ENCODE data around the gene GNG8.

Gene GNG8

DNA sequence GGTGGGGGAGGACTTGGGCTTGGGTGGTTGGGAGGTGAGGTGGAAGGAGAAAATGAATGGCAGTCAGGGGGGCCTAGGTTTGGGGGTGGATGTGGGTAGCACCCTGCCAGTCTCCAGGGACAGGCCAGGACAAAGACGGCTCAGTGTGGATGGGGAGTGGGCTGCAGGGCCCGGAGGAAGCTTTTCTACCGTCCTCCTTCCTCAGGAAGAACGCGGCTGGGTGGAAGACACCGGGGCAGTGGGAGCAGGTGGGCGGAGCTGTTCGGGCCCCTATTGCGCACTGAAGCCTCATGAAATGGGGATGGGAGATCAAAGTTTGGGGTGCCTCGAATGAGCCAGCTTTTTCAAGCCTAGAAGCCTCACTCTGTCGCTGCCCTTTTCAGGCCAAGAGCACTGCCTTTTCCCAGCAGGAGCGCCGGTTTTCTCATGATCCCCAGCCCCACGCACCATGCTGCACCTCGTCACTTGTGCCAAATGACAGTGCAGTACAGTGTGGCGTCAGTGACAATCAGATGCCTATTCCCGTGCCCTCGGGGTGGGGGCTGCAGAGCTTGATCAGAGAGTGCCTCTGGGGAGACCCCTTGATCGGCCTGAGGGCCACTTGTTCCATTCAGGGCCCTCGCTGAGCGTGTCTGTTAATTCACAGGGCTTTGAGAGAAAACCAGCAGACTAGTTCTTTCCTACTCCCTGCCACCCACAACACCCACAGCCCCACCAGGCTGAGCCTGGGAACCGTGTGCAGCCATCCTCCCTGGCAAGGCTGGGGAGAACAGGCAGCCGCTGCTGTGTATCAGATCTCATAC, 33.4 kb downstream of the GNG8 start:
- no peak for DNase-seq (ENCODE audit: low read depth)

DNA sequence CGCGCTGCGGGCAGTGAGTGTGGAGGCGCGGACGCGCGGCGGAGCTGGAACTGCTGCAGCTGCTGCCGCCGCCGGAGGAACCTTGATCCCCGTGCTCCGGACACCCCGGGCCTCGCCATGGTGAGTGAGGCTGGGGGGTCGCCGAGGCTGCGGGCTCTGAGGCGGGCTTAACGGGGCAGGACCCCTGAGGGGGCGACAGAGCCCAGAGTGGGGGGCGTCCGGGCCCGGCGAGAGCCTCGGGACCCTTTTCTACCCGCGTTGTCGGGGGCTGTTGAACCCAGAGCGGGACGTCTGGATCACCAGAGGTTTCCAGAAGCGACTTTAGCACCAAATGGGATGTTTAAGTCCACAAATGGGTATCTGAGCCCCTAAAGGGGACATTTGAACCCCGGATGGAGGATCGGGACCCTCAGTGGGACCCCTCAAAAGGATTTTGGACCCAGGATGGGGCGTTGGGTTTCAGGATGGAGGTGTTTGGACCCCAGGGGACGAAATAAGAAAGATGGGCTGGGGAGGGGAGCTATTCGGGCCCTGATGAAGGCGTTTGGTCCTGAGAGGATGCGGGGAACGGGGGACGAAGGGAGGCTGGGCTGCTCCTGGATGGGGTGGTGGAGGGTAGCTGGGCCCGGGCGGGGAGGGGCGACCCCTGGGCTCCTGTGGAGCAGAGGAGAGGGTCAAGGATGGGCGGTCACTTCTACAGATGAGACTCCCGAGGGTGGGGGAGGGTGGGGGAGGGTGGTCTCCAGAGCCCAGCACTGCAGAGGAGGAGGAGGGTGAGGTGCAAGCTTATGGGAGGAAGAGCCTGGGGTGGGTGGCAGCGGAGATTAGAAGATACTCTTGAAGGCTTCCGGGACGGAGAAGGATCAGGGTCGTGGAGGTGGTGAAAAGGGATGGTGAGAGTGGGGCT, 34.4 kb downstream of the GNG8 start, which contains the start of gene CALM3:
TSS of gene CALM3 (plus strand) at position 13 of the 907 bp plus-strand sequence. CDS start at position 118, 105 bp downstream.
- no peak for DNase-seq (ENCODE audit: low read depth)

DNA sequence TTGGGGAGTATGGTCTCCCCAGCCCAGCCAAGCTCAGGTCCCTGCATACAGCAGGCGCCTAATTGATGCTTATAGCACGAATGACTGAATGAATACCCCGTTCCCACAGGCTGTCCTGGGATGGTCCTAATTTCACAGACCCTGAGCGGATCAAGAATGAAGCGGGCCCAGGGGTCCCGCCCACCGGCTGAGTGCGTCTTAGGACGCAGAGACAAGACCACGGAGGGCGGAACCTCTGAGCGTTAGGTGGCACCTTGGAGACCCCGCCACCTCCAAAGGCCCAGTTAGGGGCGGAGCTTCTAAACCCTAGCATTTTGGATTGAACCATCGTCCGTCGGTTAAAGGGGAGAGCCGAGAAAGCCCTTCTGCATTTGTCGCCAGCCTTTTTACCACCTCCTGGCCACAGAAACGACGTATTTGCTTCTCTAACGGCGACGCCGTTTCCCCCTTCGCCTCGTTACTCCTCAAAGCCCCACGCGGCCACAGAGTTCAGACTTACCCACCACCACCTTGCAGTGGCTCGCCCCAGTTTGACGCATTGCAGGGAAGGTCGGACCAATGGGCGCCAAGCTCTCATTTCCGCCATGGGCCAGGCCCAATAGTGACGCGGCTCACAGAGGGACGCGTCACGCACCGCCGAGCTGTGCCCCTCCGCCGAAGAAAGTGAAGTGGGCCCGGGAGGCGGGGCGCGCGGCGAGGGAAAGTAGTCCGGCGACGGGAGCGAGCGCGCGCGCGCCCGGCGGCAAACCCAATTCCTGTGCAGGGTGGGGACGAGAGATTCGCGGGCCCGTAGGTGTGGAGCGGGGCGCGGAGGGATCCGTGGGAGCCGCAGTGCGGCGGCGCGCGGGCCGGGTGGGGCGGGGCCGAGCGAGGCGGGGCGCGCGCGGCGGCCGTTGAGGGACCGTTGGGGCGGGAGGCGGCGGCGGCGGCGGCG, 35.4 kb downstream of the GNG8 start:
- DNase-seq (ENCODE audit: low read depth): peak; percentile 99

DNA sequence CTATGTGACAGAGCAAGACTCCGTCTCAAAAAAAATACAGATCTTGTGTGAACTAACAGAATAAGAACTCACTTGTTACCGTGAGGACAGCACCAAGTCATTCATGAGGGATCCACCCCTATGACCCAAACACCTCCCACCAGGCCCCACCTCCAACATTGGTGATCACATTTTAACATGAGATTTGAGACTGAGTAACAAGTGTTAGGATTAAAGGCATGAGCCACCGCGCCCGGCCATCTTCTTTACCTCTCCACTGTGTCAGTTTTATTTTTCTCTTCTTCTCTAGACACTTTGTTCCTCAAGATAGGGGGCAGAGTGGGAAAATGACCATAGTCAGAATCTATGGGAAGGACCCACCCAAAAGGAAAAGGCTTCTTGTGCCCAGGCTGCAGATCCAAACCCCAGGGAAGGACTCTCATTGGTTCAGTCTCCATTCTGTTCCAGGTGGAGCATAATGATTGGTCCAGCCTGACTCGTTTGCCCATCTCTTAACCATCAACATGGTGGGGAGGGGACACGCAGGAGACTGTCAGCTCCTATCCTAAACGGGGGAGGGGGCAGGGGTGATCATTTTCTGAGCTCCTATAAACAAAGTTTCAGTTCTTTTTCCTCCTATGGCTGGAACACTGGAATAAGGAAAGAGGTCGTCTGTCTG, 36.2 kb downstream of the GNG8 start:
- DNase-seq (ENCODE audit: low read depth): no peak

DNA sequence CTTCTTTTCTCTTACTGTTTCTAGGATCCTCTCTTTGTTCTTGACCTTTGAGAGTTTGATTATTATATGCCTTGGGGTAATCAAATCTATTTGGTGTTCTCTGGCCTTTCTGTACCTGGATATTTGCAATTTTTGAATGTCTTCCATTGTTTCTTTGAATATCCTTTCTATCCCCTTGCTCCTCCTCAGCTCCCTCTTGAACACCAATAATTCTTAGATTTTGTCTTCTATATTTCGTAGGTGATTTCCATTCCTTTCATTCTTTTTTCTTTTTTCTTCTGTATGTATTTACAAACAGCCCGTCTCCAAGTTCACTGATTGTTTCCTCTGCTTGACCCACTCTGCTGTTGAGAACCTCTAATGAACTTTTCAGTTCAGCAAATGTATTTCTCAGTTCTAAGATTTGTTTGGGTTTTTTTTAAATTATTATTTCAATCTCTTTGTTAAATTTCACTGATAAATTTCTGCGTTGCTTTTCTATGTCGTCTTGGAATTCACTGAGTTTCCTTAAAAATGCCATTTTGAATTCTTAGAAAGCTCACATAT, 37.6 kb downstream of the GNG8 start:
- no peak for DNase-seq (ENCODE audit: low read depth)

DNA sequence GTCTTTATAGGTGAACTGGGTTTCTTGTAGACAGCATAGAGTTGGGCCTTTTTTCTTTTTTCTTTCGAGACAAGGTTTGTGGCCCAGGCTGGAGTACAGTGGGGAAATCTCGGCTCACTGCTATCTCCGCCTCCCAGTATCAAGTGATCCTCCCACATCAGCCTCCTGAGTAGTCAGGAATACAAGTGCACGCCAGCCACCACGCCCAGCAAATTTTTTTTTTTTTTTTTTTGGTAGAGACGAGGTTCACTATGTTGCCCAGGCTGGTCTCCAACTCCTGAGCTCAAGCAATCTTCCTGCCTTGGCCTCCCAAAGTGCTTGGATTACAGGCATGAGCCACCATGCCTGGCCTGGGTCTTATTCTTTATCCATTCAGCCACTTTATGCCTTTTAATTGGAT, 40.0 kb downstream of the GNG8 start:
- DNase-seq (ENCODE audit: low read depth): no peak

DNA sequence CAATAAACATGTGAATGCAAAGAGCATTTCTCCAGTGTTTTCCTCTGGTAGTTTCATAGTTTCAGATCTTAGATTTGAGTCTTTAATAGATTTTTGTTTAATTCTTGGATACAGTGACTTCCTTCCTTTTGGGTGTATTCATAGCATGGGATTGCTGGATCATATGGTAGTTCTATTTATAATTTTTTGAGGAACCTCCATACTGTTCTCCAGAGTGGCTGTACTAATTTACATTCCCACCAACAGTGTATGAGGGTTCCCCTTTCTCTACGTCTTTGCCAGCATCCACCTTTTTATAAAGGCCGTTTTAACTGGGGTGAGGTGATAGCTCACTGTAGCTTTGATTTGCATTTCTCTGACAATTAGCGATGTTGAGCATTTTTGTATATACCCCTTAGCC, 44.1 kb downstream of the GNG8 start:
- DNase-seq (ENCODE audit: low read depth): no peak

DNA sequence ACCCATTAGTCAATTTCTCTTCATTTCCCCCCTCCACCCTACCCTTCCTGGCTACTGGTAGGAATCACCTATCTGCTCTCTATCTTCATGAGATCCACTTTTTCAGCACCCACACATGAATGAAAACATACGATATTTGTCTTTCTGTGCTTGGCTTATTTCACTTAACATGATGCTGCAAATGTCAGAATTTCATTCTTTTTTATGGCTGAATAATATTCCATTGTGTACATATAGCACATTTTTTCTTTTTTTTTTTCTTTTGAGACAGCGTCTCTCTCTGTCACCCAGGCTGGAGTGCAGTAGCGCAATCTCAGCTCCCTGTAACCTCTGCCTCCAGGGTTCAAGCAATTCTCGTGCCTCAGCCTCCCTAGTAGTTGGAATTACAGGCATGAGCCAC, 44.7 kb downstream of the GNG8 start:
- DNase-seq (ENCODE audit: low read depth): no peak

DNA sequence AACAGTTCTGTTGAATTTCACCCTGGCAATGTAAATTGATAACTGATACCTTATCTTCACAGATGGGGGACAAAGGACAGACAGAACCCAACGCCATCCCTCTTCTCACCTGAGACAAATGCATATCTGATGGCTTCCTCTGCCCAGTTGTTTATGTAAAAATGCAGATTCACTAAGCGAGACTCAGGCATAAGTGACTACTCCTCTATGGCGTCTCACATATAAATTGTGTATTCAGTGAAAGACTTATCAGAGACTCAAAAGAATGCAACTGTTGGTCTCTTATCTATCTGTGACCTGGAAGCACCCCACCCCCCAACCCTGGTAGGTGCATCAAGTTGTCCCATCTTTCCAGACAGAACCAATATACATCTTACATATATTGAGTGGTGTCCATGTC, 48.1 kb downstream of the GNG8 start:
- no peak for DNase-seq (ENCODE audit: low read depth)

DNA sequence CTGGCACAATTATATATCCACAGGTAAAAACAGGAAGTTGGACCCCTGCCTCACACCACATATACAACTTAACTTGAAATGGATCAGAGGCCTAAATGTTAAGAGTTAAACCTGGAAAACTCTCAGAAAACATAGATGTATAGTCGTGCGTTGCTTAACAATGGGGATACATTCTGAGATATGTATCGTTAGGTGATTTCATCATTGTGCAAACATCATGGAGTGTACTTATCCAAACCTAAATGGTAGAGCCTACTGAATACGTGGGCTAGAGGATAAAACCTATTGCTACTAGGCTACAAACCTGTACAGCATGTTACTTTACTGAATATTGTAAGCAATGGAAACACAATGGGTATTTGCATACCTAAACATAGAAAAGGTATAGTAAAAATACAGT, 49.7 kb downstream of the GNG8 start:
- DNase-seq (ENCODE audit: low read depth): no peak

DNA sequence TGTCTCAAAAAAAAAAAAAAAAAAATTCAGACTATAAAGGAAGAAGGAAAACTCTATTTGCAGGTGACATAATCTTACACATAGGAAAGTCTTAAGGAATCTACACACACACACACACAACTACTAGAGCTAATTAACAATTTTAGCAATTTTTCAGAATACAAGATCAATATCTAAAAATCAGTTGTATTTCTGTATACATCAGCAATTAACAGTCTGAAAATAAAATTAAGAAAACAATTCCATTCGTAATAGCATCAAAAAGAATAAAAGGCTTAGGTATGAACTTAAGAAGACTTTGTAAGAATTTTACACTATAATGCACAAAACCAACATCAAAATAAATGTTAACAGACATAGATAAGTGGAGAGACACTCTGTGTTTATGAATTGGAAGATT, 50.5 kb downstream of the GNG8 start:
- DNase-seq (ENCODE audit: low read depth): no peak

Data from CMK (cell line).